Activated naive CD4-positive, alpha-beta T cell (primary cell): ENCODE measurements around the gene BCAS4.

Experiments used
- DNase-seq, 4 experiments: peaks; one replicate each; lab custom pipeline; 2025; lab: John Stamatoyannopoulos, UW

Gene BCAS4

GRCh38 chr20:50823319-50823718 lies 28.5 kb downstream of the BCAS4 start:
- DNase-seq: no peak

- DNase-seq: no peak
Observed at GRCh38 chr20:50824137-50824536, 29.3 kb downstream of the BCAS4 start.

- no peak for DNase-seq
Observed at GRCh38 chr20:50826121-50826520, 31.3 kb downstream of the BCAS4 start.

GRCh38 chr20:50828363-50829136 lies 33.7 kb downstream of the BCAS4 start:
- no peak for DNase-seq

- DNase-seq: no peak
Observed at GRCh38 chr20:50831622-50832021, 36.8 kb downstream of the BCAS4 start.

GRCh38 chr20:50834599-50835005 lies 39.7 kb downstream of the BCAS4 start:
- no peak for DNase-seq

GRCh38 chr20:50837532-50838321 lies 42.9 kb downstream of the BCAS4 start:
- DNase-seq: no peak

- no peak for DNase-seq
Observed at GRCh38 chr20:50838322-50838625, 43.4 kb downstream of the BCAS4 start.

GRCh38 chr20:50838707-50839385 lies 44.0 kb downstream of the BCAS4 start:
- no peak for DNase-seq

- no peak for DNase-seq
Observed at GRCh38 chr20:50842821-50843220, 48.0 kb downstream of the BCAS4 start.

- no peak for DNase-seq
Observed at GRCh38 chr20:50843331-50844276, 48.7 kb downstream of the BCAS4 start.

GRCh38 chr20:50844430-50845100 lies 49.7 kb downstream of the BCAS4 start:
- no peak for DNase-seq

GRCh38 chr20:50845566-50846215 lies 50.8 kb downstream of the BCAS4 start:
- no peak for DNase-seq

GRCh38 chr20:50848341-50848808 lies 53.5 kb downstream of the BCAS4 start:
- no peak for DNase-seq

- no peak for DNase-seq
Observed at GRCh38 chr20:50848846-50849673, 54.2 kb downstream of the BCAS4 start.

GRCh38 chr20:50850721-50851286 lies 55.9 kb downstream of the BCAS4 start:
- no peak for DNase-seq

- no peak for DNase-seq
Observed at GRCh38 chr20:50852085-50852484, 57.2 kb downstream of the BCAS4 start.

GRCh38 chr20:50854506-50855249 lies 59.8 kb downstream of the BCAS4 start:
- no peak for DNase-seq
